ENCODE results near the gene TRIM9.

The TRIM9 gene

DNA sequence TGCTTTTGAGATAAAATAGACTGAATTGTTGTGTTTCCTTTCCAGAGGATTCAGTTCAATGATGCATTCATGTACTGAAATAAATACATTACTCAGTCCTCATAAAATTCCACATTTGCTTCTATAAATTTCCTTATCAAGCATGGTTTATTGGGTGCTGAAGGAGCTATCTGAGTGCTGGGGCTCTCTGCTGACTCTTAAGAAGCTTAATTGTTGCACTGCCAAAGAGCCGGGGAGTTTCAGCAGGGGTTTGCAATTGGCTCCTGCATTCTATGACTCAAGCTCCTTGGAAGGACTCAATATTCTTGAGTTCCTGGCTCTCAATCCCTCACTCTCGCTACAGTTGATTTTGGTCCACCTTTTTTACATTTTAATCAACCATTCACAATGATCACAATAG, 80.8 kb downstream of the TRIM9 start:
- H4K91ac ChIP-seq (ENCODE audit: low read length) = no peak overlapping the region
- no peak overlapping the region for H3K27ac ChIP-seq (ENCODE audit: low read length, poor library complexity, severe bottlenecking)
- no peak overlapping the region for H3K14ac ChIP-seq (ENCODE audit: low read length in 2 of 2)
- no peak overlapping the region for H2BK5ac ChIP-seq (ENCODE audit: low read depth, low read length, poor library complexity, severe bottlenecking)
- H3K36me3 ChIP-seq (ENCODE audit: control insufficient read depth in 1 of 2, insufficient read depth in 2 of 2, low read depth in 1 of 2, low read length in 2 of 2) = no peaks in the 10 kb centered on the region
- WGBS = 92% methylated on average over 2 of the region's 2 CpGs
- H2AFZ ChIP-seq (ENCODE audit: low read depth, low read length) = no peak overlapping the region
- H3K27me3 ChIP-seq (ENCODE audit: control insufficient read depth in 1 of 2, insufficient read depth in 1 of 2, low read length in 2 of 2) = no peaks in the 10 kb centered on the region
- no peak overlapping the region for H3K18ac ChIP-seq (ENCODE audit: low read depth in 1 of 2, low read length in 2 of 2)
- no peaks in the 10 kb centered on the region for H3K4me1 ChIP-seq (ENCODE audit: control insufficient read depth, insufficient read depth, low read depth, low read length)
- no peaks in the 10 kb centered on the region for H3K79me1 ChIP-seq (replicated peaks; ENCODE audit: low read length, poor library complexity, severe bottlenecking)
- H3K4me3 ChIP-seq (ENCODE audit: insufficient read depth in 1 of 2, low read depth in 1 of 2, low read length in 2 of 2) = no peak overlapping the region
- H2BK120ac ChIP-seq (ENCODE audit: low read depth, low read length) = no peak overlapping the region
- no peak overlapping the region for H2BK12ac ChIP-seq (ENCODE audit: low read length in 2 of 2)
- H3K23ac ChIP-seq (ENCODE audit: low read length in 2 of 2) = no peak overlapping the region
- no peak overlapping the region for H2AK5ac ChIP-seq (ENCODE audit: low read length, severe bottlenecking)
- H3K4me2 ChIP-seq (ENCODE audit: low read length, poor library complexity, severe bottlenecking) = no peak overlapping the region
- H4K8ac ChIP-seq (ENCODE audit: low read length) = no peak overlapping the region
- DNase-seq = no peak
- H3K9me3 ChIP-seq (ENCODE audit: control insufficient read depth, low read length) = no peaks in the 10 kb centered on the region
- no peak overlapping the region for H2BK15ac ChIP-seq (ENCODE audit: low read depth, poor library complexity, severe bottlenecking)
- H3K4ac ChIP-seq (ENCODE audit: low read depth in 1 of 2, low read length in 2 of 2) = no peak overlapping the region
- H3K9ac ChIP-seq (ENCODE audit: low read length) = peak overlapping the region; percentile 45

DNA sequence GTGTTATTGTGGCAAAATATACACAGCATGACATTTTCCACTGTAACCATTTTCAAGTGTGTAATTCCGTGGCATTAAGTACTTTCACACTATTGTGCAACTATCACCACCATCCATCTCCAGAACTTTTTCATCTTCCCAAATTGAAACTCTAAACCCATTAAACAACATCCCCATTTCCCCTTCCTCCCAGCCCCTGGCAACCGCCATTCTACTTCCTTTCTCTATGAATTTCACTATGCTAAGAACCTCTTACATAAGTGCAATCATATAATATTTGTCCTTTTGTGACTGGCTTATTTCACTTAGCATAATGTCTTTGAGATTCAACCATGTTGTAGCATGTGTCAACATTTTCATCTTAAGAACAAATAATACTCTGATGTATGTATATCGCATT, 82.8 kb downstream of the TRIM9 start:
- 92% methylated on average over 2 of the region's 3 CpGs for WGBS
- H3K4me3 ChIP-seq (ENCODE audit: insufficient read depth in 1 of 2, low read depth in 1 of 2, low read length in 2 of 2) = no peak overlapping the region
- H3K36me3 ChIP-seq (ENCODE audit: control insufficient read depth in 1 of 2, insufficient read depth in 2 of 2, low read depth in 1 of 2, low read length in 2 of 2) = no peaks in the 10 kb centered on the region
- no peaks in the 10 kb centered on the region for H3K79me1 ChIP-seq (replicated peaks; ENCODE audit: low read length, poor library complexity, severe bottlenecking)
- no peak overlapping the region for H3K9ac ChIP-seq (ENCODE audit: low read length)
- H2BK5ac ChIP-seq (ENCODE audit: low read depth, low read length, poor library complexity, severe bottlenecking) = no peak overlapping the region
- H3K4me2 ChIP-seq (ENCODE audit: low read length, poor library complexity, severe bottlenecking) = no peak overlapping the region
- no peak overlapping the region for H3K14ac ChIP-seq (ENCODE audit: low read length in 2 of 2)
- H3K23ac ChIP-seq (ENCODE audit: low read length in 2 of 2) = no peak overlapping the region
- no peaks in the 10 kb centered on the region for H3K4me1 ChIP-seq (ENCODE audit: control insufficient read depth, insufficient read depth, low read depth, low read length)
- DNase-seq = no peak
- no peak overlapping the region for H2BK15ac ChIP-seq (ENCODE audit: low read depth, poor library complexity, severe bottlenecking)
- no peak overlapping the region for H3K4ac ChIP-seq (ENCODE audit: low read depth in 1 of 2, low read length in 2 of 2)
- H3K27ac ChIP-seq (ENCODE audit: low read length, poor library complexity, severe bottlenecking) = no peak overlapping the region
- no peak overlapping the region for H2AFZ ChIP-seq (ENCODE audit: low read depth, low read length)
- H2AK5ac ChIP-seq (ENCODE audit: low read length, severe bottlenecking) = no peak overlapping the region
- no peaks in the 10 kb centered on the region for H3K9me3 ChIP-seq (ENCODE audit: control insufficient read depth, low read length)
- H3K27me3 ChIP-seq (ENCODE audit: control insufficient read depth in 1 of 2, insufficient read depth in 1 of 2, low read length in 2 of 2) = no peaks in the 10 kb centered on the region
- H3K18ac ChIP-seq (ENCODE audit: low read depth in 1 of 2, low read length in 2 of 2) = no peak overlapping the region
- H4K8ac ChIP-seq (ENCODE audit: low read length) = no peak overlapping the region
- H2BK120ac ChIP-seq (ENCODE audit: low read depth, low read length) = no peak overlapping the region
- H4K91ac ChIP-seq (ENCODE audit: low read length) = no peak overlapping the region
- H2BK12ac ChIP-seq (ENCODE audit: low read length in 2 of 2) = no peak overlapping the region

DNA sequence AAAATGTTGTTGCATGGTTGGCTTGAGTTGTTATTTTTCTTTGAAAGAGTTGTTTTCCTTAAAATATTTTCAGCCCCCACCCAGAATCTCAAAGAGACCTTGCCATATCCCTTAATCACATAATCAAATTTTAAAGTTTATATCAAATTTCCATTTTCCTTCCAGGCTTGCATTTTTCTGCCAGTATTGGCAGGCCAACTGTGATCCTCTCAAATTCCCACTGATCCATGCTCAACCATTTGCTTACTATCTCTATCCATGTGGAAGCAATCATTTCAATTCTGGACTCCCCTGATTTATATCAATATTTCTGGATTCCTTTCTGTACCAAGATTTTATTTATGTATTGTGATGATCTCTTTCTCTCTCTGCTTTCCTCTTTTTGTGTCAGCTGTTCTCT, 86.5 kb downstream of the TRIM9 start:
- H2AFZ ChIP-seq (ENCODE audit: low read depth, low read length) = no peak overlapping the region
- no peak overlapping the region for H3K27ac ChIP-seq (ENCODE audit: low read length, poor library complexity, severe bottlenecking)
- H2BK120ac ChIP-seq (ENCODE audit: low read depth, low read length) = no peak overlapping the region
- no peak overlapping the region for H3K23ac ChIP-seq (ENCODE audit: low read length in 2 of 2)
- no peak for DNase-seq
- H3K4me2 ChIP-seq (ENCODE audit: low read length, poor library complexity, severe bottlenecking) = no peak overlapping the region
- no peaks in the 10 kb centered on the region for H3K36me3 ChIP-seq (ENCODE audit: control insufficient read depth in 1 of 2, insufficient read depth in 2 of 2, low read depth in 1 of 2, low read length in 2 of 2)
- H4K91ac ChIP-seq (ENCODE audit: low read length) = no peak overlapping the region
- H2BK5ac ChIP-seq (ENCODE audit: low read depth, low read length, poor library complexity, severe bottlenecking) = no peak overlapping the region
- no peak overlapping the region for H2BK12ac ChIP-seq (ENCODE audit: low read length in 2 of 2)
- H3K4me1 ChIP-seq (ENCODE audit: control insufficient read depth, insufficient read depth, low read depth, low read length) = peaks cover 5% of the 10 kb centered on the region
- H4K8ac ChIP-seq (ENCODE audit: low read length) = no peak overlapping the region
- no peak overlapping the region for H3K18ac ChIP-seq (ENCODE audit: low read depth in 1 of 2, low read length in 2 of 2)
- no peak overlapping the region for H3K4me3 ChIP-seq (ENCODE audit: insufficient read depth in 1 of 2, low read depth in 1 of 2, low read length in 2 of 2)
- no peaks in the 10 kb centered on the region for H3K27me3 ChIP-seq (ENCODE audit: control insufficient read depth in 1 of 2, insufficient read depth in 1 of 2, low read length in 2 of 2)
- H3K79me1 ChIP-seq (replicated peaks; ENCODE audit: low read length, poor library complexity, severe bottlenecking) = no peaks in the 10 kb centered on the region
- H3K14ac ChIP-seq (ENCODE audit: low read length in 2 of 2) = no peak overlapping the region
- no peak overlapping the region for H3K4ac ChIP-seq (ENCODE audit: low read depth in 1 of 2, low read length in 2 of 2)
- H2AK5ac ChIP-seq (ENCODE audit: low read length, severe bottlenecking) = no peak overlapping the region
- no peaks in the 10 kb centered on the region for H3K9me3 ChIP-seq (ENCODE audit: control insufficient read depth, low read length)
- H3K9ac ChIP-seq (ENCODE audit: low read length) = no peak overlapping the region
- no peak overlapping the region for H2BK15ac ChIP-seq (ENCODE audit: low read depth, poor library complexity, severe bottlenecking)

- Histone ChIP-seq H2BK12ac (ENCODE audit: low read length in 2 of 2) (peak overlapping the region in 1 of 2 experiments; percentile 18), H3K23ac (ENCODE audit: low read length in 2 of 2) (peak overlapping the region in 1 of 2 experiments; percentile 5), H3K4ac (ENCODE audit: low read depth in 1 of 2, low read length in 2 of 2) (no peak overlapping the region), H3K27me3 (ENCODE audit: control insufficient read depth in 1 of 2, insufficient read depth in 1 of 2, low read length in 2 of 2) (no peaks in the 10 kb centered on the region), H2AFZ (ENCODE audit: low read depth, low read length) (no peak overlapping the region), H3K9me3 (ENCODE audit: control insufficient read depth, low read length) (no peaks in the 10 kb centered on the region), H3K4me2 (ENCODE audit: low read length, poor library complexity, severe bottlenecking) (no peak overlapping the region), H4K8ac (ENCODE audit: low read length) (no peak overlapping the region), H3K4me1 (ENCODE audit: control insufficient read depth, insufficient read depth, low read depth, low read length) (peaks cover 5% of the 10 kb centered on the region), H2BK120ac (ENCODE audit: low read depth, low read length) (no peak overlapping the region), H3K36me3 (ENCODE audit: control insufficient read depth in 1 of 2, insufficient read depth in 2 of 2, low read depth in 1 of 2, low read length in 2 of 2) (no peaks in the 10 kb centered on the region), H3K27ac (ENCODE audit: low read length, poor library complexity, severe bottlenecking) (peak overlapping the region; percentile 64), H3K14ac (ENCODE audit: low read length in 2 of 2) (no peak overlapping the region), H2BK5ac (ENCODE audit: low read depth, low read length, poor library complexity, severe bottlenecking) (peak overlapping the region; percentile 19), H3K9ac (ENCODE audit: low read length) (peak overlapping the region; percentile 73), H2BK15ac (ENCODE audit: low read depth, poor library complexity, severe bottlenecking) (no peak overlapping the region), H3K79me1 (replicated peaks; ENCODE audit: low read length, poor library complexity, severe bottlenecking) (no peaks in the 10 kb centered on the region), H3K4me3 (ENCODE audit: insufficient read depth in 1 of 2, low read depth in 1 of 2, low read length in 2 of 2) (peak overlapping the region in 1 of 2 experiments; percentile 14), H4K91ac (ENCODE audit: low read length) (no peak overlapping the region), H2AK5ac (ENCODE audit: low read length, severe bottlenecking) (no peak overlapping the region), H3K18ac (ENCODE audit: low read depth in 1 of 2, low read length in 2 of 2) (peak overlapping the region; percentile 27 to 57)
- DNase-seq = peak; percentile 39
- WGBS = 59% methylated on average over 4 of the region's 4 CpGs
Observed at GRCh38 chr14:51006781-51007211, 88.1 kb downstream of the TRIM9 start.

Measured in mesenchymal stem cell (in vitro differentiated cells and primary cell).